NCI-H2196 treated with DMSO at 0.1 percent for 48 hours (cell line): ENCODE measurements around the gene FKBP1B.
"Not testable (repeated sequence)": the region's sequence is repeated elsewhere in the genome, so short reads cannot be mapped to it uniquely, and the experiment has no call there.

Experiments used
- DNase-seq: peaks from one replicate; lab custom pipeline; 2025; ENCODE audit not compliant: unreplicated experiment; lab: John Stamatoyannopoulos, UW

Gene FKBP1B

DNA sequence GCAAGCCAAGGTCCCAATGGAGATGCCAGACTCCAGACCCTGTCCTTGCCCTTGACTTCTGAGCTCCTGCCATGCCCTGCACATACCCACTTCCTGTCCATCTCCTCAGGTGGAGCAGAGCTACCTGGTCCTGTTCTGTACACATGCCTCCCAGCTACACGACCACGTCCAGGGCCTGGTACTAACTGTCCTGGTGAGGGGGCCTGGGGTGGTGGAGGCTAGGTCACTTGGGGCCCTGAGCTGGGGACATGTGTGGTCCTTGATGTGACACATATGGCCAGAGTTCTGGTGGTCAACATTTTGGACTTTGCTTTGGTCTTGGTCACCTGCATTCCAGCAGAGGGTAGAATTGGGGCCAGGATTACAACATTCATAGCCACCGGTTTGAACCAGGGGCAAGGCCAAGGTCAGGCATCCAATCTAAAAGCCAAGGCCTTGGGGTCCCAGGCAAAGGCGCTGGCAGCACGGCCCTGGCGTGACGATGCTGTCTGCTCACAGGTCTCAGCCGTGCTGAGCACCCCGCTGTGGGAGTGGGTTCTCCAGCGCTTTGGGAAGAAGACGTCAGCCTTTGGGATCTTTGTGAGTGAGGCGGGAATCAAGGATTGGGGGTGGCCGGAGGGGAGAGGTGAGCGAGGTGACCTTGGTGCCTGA is 27.1 kb upstream of the FKBP1B start:
- DNase-seq: no peak

GRCh38 chr2:24022975-24023575 is 26.5 kb upstream of the FKBP1B start:
- DNase-seq: no peak

- no peak for DNase-seq
These were observed 25.5 kb upstream of the FKBP1B start for GRCh38 chr2:24024018-24024417.

GRCh38 chr2:24024996-24025663 is 24.4 kb upstream of the FKBP1B start:
- no peak for DNase-seq

- DNase-seq: no peak
These were observed 23.3 kb upstream of the FKBP1B start for GRCh38 chr2:24026233-24026632.

GRCh38 chr2:24038786-24039499 is 10.6 kb upstream of the FKBP1B start:
- no peak for DNase-seq

DNA sequence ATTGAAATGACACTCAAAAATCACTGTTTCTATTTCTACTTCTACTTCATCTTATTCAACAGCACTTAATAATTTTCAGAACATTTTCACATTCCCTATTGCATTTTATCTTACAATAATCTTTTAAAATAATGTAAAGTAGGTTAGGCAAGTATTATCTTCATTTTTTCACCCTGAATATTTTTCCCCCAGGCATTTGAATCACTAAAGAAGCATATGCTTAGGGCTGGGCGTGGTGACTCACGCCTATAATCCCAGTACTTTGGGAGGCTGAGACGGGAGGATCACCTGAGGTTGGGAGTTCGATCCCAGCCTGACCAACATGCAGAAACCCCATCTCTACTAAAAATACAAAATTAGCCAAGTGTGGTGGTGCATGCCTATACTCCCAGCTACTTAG is 9.0 kb upstream of the FKBP1B start:
- no peak for DNase-seq

GRCh38 chr2:24043133-24043532 is 6.4 kb upstream of the FKBP1B start:
- not testable (repeated sequence) for DNase-seq

DNA sequence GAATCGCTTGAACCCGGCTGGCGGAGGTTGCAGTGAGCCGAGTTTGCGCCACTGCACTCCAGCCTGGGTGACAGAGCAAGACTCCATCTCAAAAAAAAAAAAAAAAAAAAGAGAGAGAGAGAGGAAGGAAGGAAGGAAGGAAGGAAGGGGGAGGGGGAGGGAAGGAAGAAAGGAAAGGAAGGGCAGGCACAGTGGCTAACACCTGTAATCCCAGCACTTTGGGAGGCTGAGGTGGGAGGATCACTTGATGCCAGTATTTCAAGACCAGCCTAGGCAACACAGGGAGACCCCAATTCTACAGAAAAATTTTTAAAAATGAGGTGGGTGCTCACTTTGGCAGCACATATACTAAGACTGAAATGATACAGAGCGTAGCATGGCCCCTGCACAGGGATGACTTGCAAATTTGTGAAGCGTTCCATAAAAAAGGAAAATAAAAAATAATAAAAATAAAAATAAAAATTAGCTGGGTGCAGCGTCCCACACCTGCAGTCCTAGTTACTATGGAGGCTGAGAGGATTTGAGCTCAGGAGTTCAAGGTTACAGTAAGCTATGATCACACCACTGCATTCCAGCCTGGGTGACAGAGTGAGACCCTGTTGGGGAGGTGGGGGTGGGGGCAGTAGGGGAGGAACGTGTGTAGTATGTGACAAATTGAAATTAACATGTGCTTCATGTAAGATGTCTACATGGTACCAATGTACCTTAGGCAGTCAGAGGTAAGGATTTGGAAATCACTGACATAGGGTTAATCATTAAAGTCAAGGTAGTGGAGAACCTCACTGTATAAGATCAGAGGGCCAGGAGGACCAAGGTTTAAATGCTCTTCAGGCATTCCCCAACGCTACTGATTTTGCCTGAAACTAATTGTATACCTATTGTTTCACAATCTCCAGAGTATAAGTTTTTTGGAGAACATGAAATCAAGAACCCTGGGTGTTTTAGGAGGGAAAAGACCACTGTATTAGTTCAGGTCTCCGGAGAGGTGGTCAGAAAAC is 3.7 kb upstream of the FKBP1B start:
- no peak for DNase-seq

GRCh38 chr2:24046599-24046929 is 3.0 kb upstream of the FKBP1B start:
- no peak for DNase-seq

DNA sequence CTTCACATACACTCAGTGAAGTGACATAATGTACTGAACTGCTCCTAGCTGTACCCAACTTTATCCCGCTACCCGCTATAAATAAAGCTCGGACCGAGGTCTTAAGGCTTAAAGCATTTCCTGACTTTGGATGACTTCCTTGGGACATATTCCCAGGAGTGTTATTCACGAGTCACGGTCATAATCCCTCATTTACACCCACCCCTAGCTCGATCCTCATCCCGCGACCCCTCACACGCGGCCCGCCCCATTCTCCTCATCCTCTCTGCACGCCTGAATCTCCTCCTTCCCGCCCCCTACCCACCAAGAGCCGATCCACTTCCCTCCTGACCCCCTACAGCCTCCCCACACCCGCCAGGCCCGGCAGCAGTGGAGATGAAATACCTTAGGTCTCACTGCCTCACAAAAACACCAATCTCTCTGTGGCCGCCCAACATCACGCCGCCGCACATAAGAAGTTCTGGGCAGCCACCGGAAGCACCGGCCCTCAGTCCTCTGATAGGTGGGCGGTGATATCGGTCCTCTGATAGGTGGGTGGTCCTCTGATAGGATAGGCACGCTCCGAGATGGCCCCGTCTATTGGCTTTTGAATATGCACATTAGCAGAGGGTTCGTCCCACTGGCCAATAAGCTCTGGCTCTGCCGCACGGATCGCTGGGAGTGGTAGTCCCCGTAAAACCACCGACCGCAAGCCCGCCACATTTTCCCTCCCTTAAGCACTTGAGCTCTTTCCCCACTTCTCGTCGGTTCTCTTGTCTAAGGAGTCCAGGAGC is 2.4 kb upstream of the FKBP1B start, which contains the start of gene WDCP:
Gene WDCP, minus strand, starts transcription at position 462 of the 773 bp plus-strand sequence. CDS start 7,897 bp downstream, outside the sequence.
- peak; percentile 98 for DNase-seq

DNA sequence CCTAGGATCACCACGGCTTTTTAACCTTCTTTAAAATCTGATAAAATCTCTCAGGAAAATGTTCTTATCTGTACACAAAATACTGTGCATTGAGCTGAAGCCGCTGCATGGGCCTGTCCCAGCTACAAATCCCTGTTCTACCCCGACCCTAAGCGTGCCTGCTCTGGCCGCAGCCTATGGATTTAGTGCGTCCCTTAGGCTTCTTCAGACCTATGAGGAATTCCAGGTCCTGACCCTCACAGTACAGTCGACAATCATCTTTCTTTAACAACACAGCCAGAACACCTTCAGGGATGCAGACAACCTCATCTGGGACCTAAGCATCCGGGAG is 1.9 kb upstream of the FKBP1B start:
- no peak for DNase-seq

DNA sequence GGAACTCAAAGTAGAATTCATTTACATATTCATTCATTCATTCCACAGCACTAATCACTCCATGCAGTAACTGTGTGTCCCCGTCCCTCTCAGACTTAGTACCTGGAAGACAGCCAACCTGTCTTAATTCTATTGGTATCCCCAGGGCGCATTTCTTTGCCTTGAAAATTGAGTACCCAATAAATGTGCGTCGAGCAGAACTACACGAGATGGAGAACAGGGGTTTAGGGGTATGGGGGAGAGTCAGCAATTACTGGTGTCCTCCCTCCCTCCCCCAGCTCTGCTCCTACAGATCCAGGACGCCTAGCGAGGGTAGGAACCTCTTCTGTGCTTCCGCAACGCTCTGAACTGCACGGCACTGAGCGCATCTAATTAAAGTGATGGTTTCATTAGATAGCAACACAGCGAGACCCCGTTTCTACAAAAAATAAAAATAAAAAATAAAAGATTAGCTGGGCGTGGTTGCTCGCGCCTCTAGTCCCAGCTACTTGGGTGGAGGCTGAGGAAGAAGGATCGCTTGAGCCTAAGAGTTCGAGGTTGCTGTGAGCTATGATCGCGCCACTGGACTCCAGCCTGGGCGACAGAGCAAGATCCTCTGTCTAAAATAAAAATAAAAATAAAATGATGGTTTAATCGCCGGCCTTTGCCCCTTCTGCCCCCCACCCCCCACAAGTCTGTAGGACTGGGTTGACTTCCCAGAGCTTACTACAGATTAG is 614 bp upstream of the FKBP1B start:
- no peak for DNase-seq

DNA sequence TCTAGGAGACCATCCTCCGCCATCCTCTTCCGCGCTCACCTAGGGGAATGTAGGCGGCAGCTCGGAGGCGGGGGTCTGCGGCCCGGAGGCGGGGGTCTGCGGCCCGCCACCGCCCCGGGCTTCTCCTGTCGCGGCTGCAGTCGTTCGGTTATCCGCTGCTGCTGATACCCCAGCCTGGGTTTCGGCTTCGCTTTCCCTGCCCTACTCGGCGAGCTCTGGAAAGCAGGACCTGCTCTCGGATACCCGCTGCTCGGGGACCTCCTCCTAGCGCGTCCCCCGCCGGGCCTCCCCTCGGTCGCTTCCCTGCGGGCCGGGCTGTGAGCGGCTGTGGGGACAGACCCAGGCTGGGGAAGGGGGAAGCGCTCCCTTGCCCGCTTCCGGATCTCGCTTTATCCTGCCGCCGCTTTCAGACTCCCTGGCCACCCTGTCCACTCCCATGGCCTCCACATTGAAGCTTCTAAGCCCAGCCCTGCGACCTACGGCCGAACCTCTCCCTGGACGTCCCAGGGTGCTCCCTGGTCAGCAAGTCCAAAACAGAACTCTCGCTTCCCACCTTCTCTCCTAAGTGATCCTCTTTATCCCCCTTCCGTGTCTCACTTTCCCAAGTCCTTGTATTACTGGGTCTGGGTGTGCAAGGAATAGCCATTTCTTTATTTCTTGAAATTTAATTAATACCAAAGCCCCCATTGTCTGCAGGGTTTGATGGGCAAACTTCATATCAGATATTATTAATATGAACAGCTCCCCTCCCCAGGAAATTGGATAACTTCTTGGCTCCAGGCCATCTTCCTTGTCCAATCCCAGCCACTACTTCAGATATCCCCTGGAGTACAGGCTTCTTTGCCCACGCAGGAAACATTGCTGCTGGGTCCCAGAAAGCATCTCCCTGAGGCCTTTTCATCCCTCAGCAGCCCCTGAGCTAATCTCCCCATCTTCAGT is 769 bp downstream of the FKBP1B start:
- no peak for DNase-seq

DNA sequence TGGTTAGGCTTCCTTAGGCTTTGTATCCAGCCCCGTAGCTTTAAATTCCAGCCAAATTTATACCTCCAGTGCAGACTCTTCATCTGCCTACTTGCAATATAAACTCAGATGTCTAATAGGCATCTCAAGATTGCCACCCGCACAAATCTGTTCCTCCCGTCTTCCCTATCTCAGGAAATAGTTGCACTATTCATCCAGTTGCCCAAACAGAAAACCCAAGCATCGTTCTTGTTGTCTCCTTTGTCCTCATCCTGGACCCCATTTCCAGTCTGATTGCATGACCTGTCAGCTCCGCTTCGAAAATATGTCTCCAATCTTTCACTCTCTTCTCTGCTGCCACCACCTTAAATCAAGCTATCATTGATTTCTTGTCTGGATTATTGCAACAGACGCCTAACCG is 2.3 kb downstream of the FKBP1B start:
- DNase-seq: no peak

GRCh38 chr2:24052951-24053350 is 3.4 kb downstream of the FKBP1B start:
- no peak for DNase-seq

GRCh38 chr2:24054366-24055010 is 4.9 kb downstream of the FKBP1B start:
- DNase-seq: no peak

DNA sequence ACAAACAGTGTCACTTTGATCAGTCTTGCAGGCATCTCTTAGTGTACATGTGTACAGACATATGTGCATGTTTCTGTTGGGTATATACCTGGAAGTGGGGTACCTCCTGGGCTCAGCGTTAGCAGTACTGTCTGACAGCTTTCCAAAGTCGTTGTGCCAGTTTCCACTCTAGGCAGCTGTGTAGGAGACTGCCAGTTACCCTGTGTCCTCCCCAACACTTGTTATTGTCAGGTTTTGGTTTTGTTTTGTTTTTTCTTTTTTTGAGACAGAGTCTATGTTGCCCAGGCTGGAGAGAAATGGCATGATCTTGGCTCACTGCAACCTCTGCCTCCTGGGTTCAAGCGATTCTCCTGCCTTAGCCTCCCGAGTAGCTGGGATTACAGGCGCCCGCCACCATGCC is 6.2 kb downstream of the FKBP1B start:
- no peak for DNase-seq
